Uterus (tissue), 2 donors: ENCODE data around the gene DCC.

Experiments used
- CTCF ChIP-seq, 4 experiments: fragments of 200-600 bp in 2 of 4; fragments of 450-650 bp in 2 of 4; sonication (generic) in 2 of 4; IDR thresholded peaks; one replicate each; pipeline ENCODE4 v1.5.1; 2016 to 2019; ENCODE audit warnings: antibody characterized with exemption in 4 of 4, mild to moderate bottlenecking in 2 of 4, moderate library complexity in 1 of 4
- POLR2A ChIP-seq, 2 donors: fragments of 450-650 bp; IDR thresholded peaks; one replicate each; pipeline ENCODE4 v1.6.1; 2016; ENCODE audit warnings: antibody characterized with exemption in 2 of 2, mild to moderate bottlenecking in 1 of 2, moderate library complexity in 1 of 2

DNA sequence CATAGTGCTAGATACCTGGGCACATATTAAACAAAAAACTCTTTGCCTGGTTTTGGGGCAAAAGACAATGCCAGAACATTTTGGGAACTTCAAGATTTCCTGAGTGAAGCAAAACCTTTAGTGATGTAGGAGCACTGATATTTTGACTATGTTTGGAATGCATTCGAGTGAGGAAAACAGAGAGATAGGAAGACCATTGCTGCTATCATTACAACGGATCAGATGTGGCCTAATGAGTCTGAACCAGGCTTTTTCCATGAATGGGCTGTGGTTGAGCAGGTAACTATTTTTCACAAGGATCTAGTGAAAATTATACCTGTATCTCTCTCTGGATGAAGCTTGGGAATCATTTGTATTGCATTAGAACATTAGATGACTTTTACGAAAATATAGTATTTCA is 562.2 kb downstream of the DCC start:
- TF ChIP-seq CTCF (IDR thresholded peaks at IDR 0.05), result no peak
- no peak for TF ChIP-seq POLR2A (IDR thresholded peaks at IDR 0.05)
